ENCODE measurements around the gene CNTN5.

Gene CNTN5

GRCh38 chr11:100010393-100010792 is 989.6 kb downstream of the CNTN5 start:
- TF ChIP-seq, protein P1, sequence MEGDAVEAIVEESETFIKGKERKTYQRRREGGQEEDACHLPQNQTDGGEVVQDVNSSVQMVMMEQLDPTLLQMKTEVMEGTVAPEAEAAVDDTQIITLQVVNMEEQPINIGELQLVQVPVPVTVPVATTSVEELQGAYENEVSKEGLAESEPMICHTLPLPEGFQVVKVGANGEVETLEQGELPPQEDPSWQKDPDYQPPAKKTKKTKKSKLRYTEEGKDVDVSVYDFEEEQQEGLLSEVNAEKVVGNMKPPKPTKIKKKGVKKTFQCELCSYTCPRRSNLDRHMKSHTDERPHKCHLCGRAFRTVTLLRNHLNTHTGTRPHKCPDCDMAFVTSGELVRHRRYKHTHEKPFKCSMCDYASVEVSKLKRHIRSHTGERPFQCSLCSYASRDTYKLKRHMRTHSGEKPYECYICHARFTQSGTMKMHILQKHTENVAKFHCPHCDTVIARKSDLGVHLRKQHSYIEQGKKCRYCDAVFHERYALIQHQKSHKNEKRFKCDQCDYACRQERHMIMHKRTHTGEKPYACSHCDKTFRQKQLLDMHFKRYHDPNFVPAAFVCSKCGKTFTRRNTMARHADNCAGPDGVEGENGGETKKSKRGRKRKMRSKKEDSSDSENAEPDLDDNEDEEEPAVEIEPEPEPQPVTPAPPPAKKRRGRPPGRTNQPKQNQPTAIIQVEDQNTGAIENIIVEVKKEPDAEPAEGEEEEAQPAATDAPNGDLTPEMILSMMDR (IDR thresholded peaks at IDR 0.05; ENCODE audit: extremely low read depth, missing control alignments), result no peak
- DNase-seq (ENCODE audit: low spot score), result no peak

DNA sequence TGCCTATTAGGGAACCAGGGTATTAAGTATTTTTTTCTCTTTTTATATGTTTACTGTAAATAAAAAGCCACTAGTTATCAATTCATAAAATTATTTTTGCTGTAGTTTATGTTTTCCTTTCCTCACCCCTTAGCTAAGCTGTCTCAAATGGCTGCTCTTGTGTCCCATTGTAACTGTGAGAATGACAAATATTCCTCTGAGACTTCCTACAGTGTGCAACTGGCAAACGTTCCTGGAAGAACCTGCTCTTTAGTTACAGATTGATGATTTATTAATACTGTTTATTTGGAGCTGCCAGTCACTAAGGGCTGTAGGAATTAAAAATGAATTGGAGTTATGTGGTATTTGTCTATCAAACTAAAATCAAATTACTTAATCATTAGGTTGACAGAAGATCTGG is 990.9 kb downstream of the CNTN5 start:
- TF ChIP-seq, protein P1 (IDR thresholded peaks at IDR 0.05; ENCODE audit: extremely low read depth, missing control alignments), result no peak
- no peak for DNase-seq (ENCODE audit: low spot score)

DNA sequence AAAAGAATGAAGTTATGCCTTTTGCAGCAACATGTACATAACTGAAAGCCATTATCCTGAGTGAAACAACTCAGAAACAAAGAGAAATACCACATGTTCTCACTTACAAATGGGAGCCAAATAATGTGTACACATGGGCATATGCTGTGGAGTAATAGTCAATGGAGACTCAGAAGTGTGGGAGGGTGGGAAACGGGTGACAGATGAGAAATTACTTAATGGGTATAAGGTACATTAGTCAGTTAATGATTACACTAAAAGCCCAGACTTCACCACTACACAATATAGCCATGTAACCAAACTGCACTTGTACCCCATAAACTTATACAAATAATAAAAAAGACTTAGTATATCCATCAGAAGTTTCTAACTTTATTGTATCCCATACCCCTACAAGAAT is 992.3 kb downstream of the CNTN5 start:
- TF ChIP-seq, protein P1 (IDR thresholded peaks at IDR 0.05; ENCODE audit: extremely low read depth, missing control alignments), result no peak
- DNase-seq (ENCODE audit: low spot score), result no peak

DNA sequence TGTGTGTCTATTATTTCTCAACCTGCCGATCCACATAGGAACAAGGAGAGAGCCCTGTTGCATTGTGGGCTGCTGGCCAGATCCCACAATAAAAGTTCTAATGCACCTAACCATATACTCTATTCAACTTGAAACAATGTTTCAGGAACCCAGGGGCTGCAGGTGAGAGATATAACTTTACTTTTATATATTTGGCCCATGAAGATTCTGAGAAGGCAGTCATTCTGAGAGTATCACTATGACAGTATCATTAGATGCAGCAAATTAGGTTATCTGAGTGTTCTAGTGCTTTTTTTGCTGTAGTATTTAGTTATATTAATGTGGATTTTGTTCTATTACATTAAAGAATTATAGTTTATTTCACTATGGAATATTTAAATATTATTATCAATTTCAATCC is 1011.2 kb downstream of the CNTN5 start:
- TF ChIP-seq, protein P1 (IDR thresholded peaks at IDR 0.05; ENCODE audit: extremely low read depth, missing control alignments), result no peak
- no peak for DNase-seq (ENCODE audit: low spot score)

GRCh38 chr11:100061006-100061405 is 1040.3 kb downstream of the CNTN5 start:
- no peak for DNase-seq (ENCODE audit: low spot score)
- TF ChIP-seq, protein P1 (IDR thresholded peaks at IDR 0.05; ENCODE audit: extremely low read depth, missing control alignments), result no peak

- TF ChIP-seq, protein P1 (IDR thresholded peaks at IDR 0.05; ENCODE audit: extremely low read depth, missing control alignments), result no peak
- DNase-seq (ENCODE audit: low spot score), result no peak
Observed at GRCh38 chr11:100066399-100066798, 1045.7 kb downstream of the CNTN5 start.

DNA sequence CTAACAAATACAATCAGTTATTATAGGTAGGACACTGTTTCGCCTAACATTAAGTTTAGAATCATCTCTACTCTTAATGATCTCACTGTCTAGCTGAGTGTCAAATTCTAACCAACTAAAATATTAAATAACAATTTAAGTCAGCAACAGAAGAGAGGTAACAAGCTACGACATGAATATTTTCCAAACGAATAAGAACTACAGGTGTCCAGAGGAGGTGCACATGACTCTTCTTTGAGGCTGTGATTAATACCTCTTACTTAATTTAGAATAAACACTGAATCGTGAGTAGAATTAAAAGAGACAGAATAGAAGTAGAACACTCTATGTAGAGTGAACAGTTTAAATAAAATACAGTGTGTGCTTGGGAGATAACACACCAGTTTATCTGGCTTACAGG is 1047.4 kb downstream of the CNTN5 start:
- TF ChIP-seq, protein P1 (IDR thresholded peaks at IDR 0.05; ENCODE audit: extremely low read depth, missing control alignments), result no peak
- DNase-seq (ENCODE audit: low spot score), result no peak
